Muscle of arm (tissue), 12 donors: ENCODE data around the gene AFF3. TPM values are rescaled to one million over a fixed set of nuclear protein-coding genes. Genes with fewer than 3 reads are reported as not detected.
"Not testable (repeated sequence)": the region's sequence is repeated elsewhere in the genome, so short reads cannot be mapped to it uniquely, and the experiment has no call there.

Source experiments
- DNase-seq: peaks from one replicate; pipeline ENCODE4 v3.0.0-alpha.2; 2013
- polyA plus RNA-seq, 12 donors: library from polyadenylated mRNA; unstranded; fragments of 120-200 nt; gene quantifications; one replicate each; pipeline ENCODE4 v1.2.1, GENCODE V29; 2013; ENCODE audit not compliant: insufficient read length in 12 of 12

AFF3 gene
- polyA plus RNA-seq, 12 donors: 2.5 to 15.7 (median 3.7) TPM; not detected in 1

DNA sequence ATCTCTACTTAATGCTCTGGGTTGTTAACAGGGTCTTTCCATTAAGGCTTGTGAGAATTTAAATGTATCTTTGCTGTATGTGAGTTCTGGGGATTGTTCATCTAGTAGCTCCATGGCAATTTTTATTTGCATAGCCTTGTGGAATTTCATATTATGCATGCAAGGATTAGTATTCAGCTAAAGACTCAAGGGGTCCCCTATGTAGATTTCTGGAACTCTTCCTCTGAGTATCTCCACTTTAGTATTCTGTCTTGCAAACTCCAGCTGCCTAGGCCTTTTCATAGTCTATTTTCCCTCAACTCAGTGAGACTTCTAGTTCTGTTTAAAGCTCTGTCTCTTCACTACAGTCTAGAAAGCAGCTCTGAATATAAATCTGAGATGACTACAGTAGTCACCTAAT, 348.0 kb downstream of the AFF3 start:
- DNase-seq: no peak

GRCh38 chr2:99793022-99793421, 349.4 kb downstream of the AFF3 start:
- DNase-seq: no peak

DNA sequence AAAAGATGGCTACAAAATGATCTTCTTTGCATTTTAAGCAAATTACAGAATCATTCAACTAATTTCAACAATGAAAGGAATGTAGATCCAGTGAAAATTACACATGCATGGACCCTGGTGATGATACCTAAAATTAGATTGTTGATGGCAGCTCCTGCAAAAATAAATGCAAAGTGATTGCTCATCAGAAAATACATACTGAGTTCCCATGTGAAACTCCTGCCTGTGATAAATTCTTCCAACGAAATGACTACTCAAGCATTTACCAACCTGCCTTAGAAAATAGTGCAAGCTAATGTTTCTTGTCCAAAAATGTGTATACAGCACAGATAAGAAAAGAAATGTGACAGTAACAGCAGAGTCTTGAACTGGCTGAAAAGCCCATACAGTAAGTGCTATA, 352.5 kb downstream of the AFF3 start:
- no peak for DNase-seq

DNA sequence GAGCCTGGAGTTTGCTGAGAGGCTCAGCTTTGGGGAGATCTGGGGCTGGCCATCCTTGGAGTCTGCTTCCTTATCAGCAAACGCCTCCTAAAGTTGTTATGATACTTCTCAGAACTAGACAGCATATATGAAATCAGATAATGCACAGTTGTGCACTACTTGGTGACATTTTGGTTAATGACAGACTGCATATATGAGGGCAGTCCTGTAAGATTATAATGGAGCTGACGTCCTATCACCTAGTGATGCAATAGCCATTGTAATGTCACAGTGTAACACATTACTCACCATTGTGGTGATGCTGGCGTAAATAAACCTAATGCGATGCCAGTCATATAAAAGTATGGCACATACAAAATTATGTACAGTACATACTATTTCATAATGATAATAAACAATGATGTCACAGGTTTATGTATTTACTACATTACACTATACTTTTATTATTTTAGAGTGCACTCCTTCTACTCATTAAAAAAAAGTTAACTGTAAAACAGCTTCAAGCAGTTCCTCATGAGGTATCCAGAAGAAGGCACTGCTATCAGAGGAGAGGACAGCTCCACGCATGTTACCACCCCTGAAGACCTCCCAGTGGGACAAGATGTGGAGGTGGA, 354.5 kb downstream of the AFF3 start:
- DNase-seq: no peak

DNA sequence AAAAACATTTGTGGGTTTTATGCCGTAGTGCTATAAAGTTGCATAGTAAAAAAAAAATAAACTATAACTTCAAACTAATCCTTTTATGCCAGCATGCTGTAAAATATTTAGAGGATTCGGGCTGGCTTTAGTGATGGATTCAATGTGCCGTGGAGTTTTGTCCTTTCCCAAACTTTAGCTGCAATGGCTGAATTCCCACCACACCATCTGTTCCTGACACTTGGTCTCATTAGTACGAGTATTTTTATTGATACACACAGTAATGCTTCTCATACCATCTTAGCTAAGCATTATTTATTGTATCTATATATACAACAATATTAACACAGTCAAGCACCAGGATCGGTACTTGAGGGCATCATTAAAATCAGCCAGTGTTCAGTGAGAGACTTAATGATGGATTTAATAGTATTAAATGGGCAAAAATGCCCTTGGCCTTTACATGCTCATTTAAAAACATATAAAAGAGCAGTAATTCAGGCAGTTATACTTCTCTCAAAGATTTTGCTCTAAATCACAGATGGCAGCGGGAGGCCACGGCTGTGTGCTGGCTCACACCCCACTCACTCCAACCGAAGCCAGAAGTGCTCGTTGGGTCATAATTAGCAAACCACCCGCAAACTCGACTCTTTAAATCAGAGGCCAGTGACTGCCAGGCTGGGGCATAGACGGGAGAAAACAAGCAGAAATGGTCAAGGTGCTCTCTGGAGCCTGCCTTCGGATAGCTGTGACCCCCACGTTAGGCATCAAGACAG, 355.6 kb downstream of the AFF3 start:
- no peak for DNase-seq

GRCh38 chr2:99784946-99785345, 357.4 kb downstream of the AFF3 start:
- DNase-seq: no peak

GRCh38 chr2:99784282-99784681, 358.1 kb downstream of the AFF3 start:
- no peak for DNase-seq

- DNase-seq: no peak
Observed at GRCh38 chr2:99780276-99780675, 362.1 kb downstream of the AFF3 start.

DNA sequence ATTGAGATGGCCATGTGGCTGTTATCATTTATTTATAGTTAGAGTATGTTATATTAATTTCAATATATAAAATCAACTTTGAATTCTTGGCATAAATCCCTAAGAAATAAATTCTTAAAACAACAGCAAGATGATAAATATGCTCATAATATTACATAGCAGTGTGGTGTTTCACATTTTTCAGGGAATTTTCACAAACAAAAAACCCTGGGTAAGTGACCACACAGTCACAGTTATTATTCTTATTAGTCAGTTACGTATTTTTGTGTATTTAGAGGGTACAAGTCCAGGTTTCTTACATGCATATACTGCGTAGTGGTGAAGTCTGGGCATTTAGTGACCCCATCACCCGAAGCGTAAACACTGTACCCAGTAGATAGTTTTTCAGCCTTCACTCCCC, 363.1 kb downstream of the AFF3 start:
- DNase-seq: no peak

- DNase-seq: no peak
Observed at GRCh38 chr2:99777656-99778290, 364.6 kb downstream of the AFF3 start.

DNA sequence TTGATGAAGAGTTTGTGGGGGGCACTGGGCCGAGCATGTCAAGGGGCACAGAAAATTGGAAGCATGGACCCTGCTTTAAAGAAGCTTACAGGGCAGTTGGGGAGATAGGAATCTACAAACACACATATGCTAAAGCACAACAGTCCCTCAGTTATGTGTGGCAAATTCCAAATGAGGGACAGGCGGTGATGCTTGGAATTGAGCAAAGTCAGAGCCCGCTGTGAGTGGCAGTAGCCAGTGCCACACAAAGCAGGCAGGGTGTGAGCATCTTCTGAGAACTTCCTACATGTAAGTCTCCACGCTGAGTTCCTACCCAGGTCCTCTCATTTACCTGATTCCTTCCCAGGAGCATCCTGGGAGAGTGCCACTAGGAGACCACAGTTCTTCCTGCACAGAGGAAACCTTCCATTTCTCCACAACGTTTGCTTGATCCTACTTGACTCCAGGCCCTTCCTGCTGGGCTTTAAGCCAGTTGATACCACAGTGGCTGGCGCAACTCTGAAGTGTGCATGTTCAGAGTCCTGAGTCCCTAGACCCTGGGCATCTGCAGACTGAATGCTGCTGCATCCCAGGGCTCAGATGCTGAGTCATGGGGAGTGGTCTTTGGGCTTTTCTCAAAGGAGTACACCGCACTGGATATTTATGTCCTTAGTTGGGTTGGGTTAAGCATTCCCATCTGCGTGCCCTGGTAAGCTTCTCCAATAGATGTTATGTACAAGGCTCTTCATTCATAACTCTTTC, 365.3 kb downstream of the AFF3 start:
- DNase-seq: no peak

- no peak for DNase-seq
Observed at GRCh38 chr2:99776206-99776905, 366.0 kb downstream of the AFF3 start.

GRCh38 chr2:99775585-99775984, 366.8 kb downstream of the AFF3 start:
- no peak for DNase-seq

DNA sequence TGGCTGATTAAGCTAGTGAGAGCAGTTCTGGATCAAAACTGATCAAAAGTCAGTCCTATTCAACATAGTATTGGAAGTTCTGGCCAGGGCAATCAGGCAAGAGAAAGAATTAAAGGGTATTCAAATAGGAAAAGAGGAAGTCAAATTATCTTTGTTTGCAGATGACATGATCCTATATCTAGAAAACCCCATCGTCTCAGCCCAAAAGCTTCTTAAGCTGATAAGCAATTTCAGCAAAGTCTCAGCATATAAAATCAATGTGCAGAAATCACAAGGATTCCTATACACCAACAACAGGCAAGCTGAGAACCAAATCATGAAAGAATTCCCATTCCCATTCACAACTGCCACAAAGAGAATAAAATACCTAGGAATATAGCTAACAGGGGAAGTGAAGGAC, 368.7 kb downstream of the AFF3 start:
- not testable (repeated sequence) for DNase-seq

GRCh38 chr2:99772591-99773331, 369.6 kb downstream of the AFF3 start:
- DNase-seq: no peak

DNA sequence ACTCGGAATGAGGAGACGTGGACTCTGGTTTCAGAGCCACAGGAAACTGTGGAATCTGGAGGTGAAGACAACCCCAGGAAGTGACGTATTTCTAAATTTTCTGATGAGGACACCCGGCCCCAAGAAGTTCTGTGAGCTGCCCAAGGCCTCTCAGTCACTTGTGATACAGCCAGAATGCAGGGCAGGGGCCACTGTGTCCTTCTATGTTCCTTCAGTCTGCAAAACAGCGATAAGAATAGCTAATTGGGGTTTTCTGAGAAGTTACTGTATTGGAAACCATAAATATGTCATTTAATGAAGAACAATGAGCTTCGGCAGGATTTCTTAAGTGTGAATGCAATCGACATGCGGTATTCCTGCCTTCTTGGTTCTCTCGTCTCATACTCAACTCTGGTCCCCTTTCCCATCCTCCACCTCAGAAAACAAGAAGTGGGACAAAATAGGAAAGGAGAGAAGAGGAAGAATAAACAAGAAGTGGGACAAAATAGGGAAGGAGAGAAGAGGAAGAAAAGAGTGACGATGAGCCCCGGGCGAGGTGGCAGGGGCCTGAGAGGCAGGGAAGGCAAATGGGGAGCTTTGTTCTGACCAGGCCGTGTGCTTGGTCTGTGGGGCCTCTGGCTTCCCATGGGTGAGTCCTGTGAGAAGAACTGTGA, 370.6 kb downstream of the AFF3 start:
- peak; percentile 14 for DNase-seq

DNA sequence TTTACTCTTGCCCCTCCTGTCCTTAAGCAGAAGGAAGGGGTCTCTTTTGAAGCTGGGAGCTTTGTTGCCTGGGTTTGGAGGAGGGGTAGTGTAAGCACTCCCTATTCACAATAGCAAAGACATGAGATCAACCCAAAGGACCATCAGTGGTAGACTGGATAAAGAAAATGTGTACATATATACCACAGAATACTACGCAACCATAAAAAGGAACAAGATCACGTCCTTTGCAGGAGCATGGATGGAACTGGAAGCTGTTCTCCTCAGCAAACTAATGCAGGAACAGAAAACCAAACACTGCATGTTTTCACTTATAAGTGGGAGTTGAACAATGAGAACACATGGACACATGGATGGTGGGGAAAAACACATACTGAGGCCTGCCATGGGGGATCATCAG, 371.5 kb downstream of the AFF3 start:
- no peak for DNase-seq

GRCh38 chr2:99765731-99766318, 376.6 kb downstream of the AFF3 start:
- no peak for DNase-seq

GRCh38 chr2:99763764-99764163, 378.6 kb downstream of the AFF3 start:
- no peak for DNase-seq

DNA sequence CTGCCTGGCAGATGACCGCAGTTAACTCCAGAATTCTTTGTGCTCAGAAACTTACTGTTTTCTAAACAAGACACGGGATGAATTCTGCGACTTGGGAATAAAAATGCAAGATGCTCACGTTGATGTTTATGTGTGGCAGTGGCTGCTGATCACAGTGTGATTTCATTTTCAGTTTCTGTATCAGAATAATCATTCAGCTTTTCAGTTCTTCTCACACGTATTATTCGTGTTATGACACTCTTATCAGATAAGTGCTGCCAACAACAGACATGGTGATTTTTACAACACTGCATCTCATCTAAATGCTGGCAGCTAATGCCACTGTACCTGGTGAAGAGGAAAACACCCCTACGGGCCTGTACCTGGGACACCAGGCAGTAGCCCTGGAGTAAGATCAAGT, 379.7 kb downstream of the AFF3 start:
- no peak for DNase-seq
